B cell (primary cell): ENCODE results near the gene MTUS2. TPM values are rescaled to one million over a fixed set of nuclear protein-coding genes. Genes with fewer than 3 reads are reported as not detected.

Source experiments
- ATAC-seq: fragments of 200-7000 bp; cut with Tn5 transposase; one replicate; pipeline ENCODE4 v1.10.0; 2021; ENCODE audit warnings: low read depth, mild to moderate bottlenecking, moderate number of reproducible peaks, moderate library complexity
- CTCF ChIA-PET: fragments of 350-600 bp; sonication (Branson Sonifier 250); formaldehyde crosslinking; loops from one replicate; lab custom pipeline; 2021; ENCODE audit warnings: antibody characterized with exemption, inconsistent platforms; lab: Charles Lee
- POLR2A ChIA-PET: fragments of 350-600 bp; sonication (Branson Sonifier 250); formaldehyde crosslinking; loops from one replicate; lab custom pipeline; 2021; ENCODE audit warnings: antibody characterized with exemption; lab: Charles Lee
- DNase-seq: peaks from one replicate; pipeline ENCODE4 v3.0.0; 2013
- H2AFZ ChIP-seq: 2 replicates; pipeline ENCODE4 v1.6.1; 2012; ENCODE audit warnings: mild to moderate bottlenecking, low read depth, low read length; ENCODE audit not compliant: insufficient read depth, poor library complexity, severe bottlenecking
- H3K27ac ChIP-seq, 2 donors: 1 replicate in 1 of 2; 2 replicates in 1 of 2; pipeline ENCODE4 v1.5.1; 2012 to 2013; ENCODE audit warnings: low read length in 2 of 2, mild to moderate bottlenecking in 2 of 2, moderate library complexity in 1 of 2
- H3K27me3 ChIP-seq, 4 experiments: fragments of 200-600 bp in 1 of 4; sonication (generic) in 1 of 4; replicated peaks in 1 of 4; 1 replicate in 2 of 4; 2 replicates in 2 of 4; pipeline versions ENCODE4 v1.6.1 to v1.7.0; 2013 to 2016; ENCODE audit warnings: low read length in 3 of 4, mild to moderate bottlenecking in 2 of 4, mixed read lengths in 1 of 4, moderate library complexity in 1 of 4; ENCODE audit not compliant: insufficient read depth in 4 of 4, control insufficient read depth in 3 of 4; ENCODE audit errors: control extremely low read depth in 1 of 4
- H3K36me3 ChIP-seq, 2 experiments: replicated peaks in 1 of 2; 1 replicate in 1 of 2; 2 replicates in 1 of 2; pipeline versions ENCODE4 v1.6.1 to v1.7.1; 2013; ENCODE audit warnings: low read length in 1 of 2; ENCODE audit not compliant: insufficient read depth in 2 of 2, control insufficient read depth in 1 of 2; ENCODE audit errors: control extremely low read depth in 1 of 2, extremely low read depth in 1 of 2
- H3K4me1 ChIP-seq, 2 donors: fragments of 200-600 bp in 1 of 2; sonication (generic) in 1 of 2; 1 replicate in 1 of 2; 2 replicates in 1 of 2; pipeline versions ENCODE4 v1.5.1 to v1.6.1; 2013 to 2017; ENCODE audit warnings: low read length in 2 of 2; ENCODE audit not compliant: control insufficient read depth in 2 of 2, insufficient read depth in 2 of 2
- H3K4me2 ChIP-seq: replicated peaks from 2 replicates; pipeline ENCODE3; 2012; ENCODE audit warnings: mild to moderate bottlenecking, low read depth, low read length; ENCODE audit not compliant: poor library complexity, severe bottlenecking
- H3K4me3 ChIP-seq, 5 experiments: fragments of 200-600 bp in 1 of 5; sonication (generic) in 1 of 5; 1 replicate in 3 of 5; 2 replicates in 2 of 5; pipeline versions ENCODE4 v1.5.1 to v1.7.0; 2011 to 2016; ENCODE audit warnings: low read length in 4 of 5, mild to moderate bottlenecking in 4 of 5, low read depth in 2 of 5, control low read depth in 1 of 5, moderate library complexity in 1 of 5; ENCODE audit not compliant: insufficient read depth in 1 of 5; ENCODE audit errors: control extremely low read depth in 1 of 5, extremely low read depth in 1 of 5
- H3K79me2 ChIP-seq: fragments of 200-600 bp; sonication (generic); one replicate; pipeline ENCODE4 v1.6.0; 2016; ENCODE audit warnings: low read length; ENCODE audit not compliant: control insufficient read depth, insufficient read depth
- H3K9ac ChIP-seq: fragments of 200-600 bp; sonication (generic); 2 replicates; pipeline ENCODE4 v1.6.1; 2017; ENCODE audit warnings: mild to moderate bottlenecking, low read length, moderate library complexity
- H3K9me3 ChIP-seq, 3 donors: one replicate each; pipeline versions ENCODE4 v1.6.1 to v1.7.1; 2013; ENCODE audit warnings: low read length in 2 of 3; ENCODE audit not compliant: control insufficient read depth in 2 of 3, insufficient read depth in 1 of 3; ENCODE audit errors: control extremely low read depth in 1 of 3
- H4K20me1 ChIP-seq: 2 replicates; pipeline ENCODE4 v1.6.0; 2012; ENCODE audit warnings: mild to moderate bottlenecking, low read length; ENCODE audit not compliant: insufficient read depth, control insufficient read depth, poor library complexity, severe bottlenecking
- H3K27ac Mint-ChIP-seq: one replicate; pipeline ENCODE4 v1.8.0; 2021; ENCODE audit warnings: mixed read lengths
- H3K27me3 Mint-ChIP-seq: one replicate; pipeline ENCODE4 v1.8.0; 2021; ENCODE audit warnings: mixed read lengths
- H3K4me1 Mint-ChIP-seq: one replicate; pipeline ENCODE4 v1.8.0; 2021; ENCODE audit warnings: mixed read lengths
- H3K4me3 Mint-ChIP-seq: one replicate; pipeline ENCODE4 v1.8.0; 2021; ENCODE audit warnings: mixed read lengths
- H3K9me3 Mint-ChIP-seq: one replicate; pipeline ENCODE4 v1.8.0; 2022; ENCODE audit warnings: mixed read lengths; ENCODE audit not compliant: insufficient read depth
- EZH2 ChIP-seq: IDR thresholded peaks from 2 replicates; pipeline ENCODE4 v1.6.1; 2012; ENCODE audit warnings: borderline replicate concordance, low read depth, mild to moderate bottlenecking, moderate library complexity, low read length; ENCODE audit not compliant: insufficient read depth, poor library complexity, severe bottlenecking
- WGBS: methylation state at CpG from one replicate; pipeline ENCODE4 v1.1.5; 2013; ENCODE audit warnings: missing lambda C conversion rate; ENCODE audit not compliant: insufficient coverage; 5-methylcytosine and 5-hydroxymethylcytosine counted together
- intact Hi-C: fragments of 100-400 bp; cut with micrococcal nuclease; formaldehyde crosslinking; loops from one replicate; pipeline ENCODE4 v1.10.0; 2022
- polyA plus RNA-seq: library from polyadenylated mRNA; depleted of rRNA; stranded (reverse); fragments of >200 nt; gene quantifications from 2 replicates; pipeline ENCODE4 v1.2.3, GENCODE V29; 2012
- total RNA-seq, 2 donors: library from RNA; stranded (reverse); fragments of 120-200 nt in 1 of 2; gene quantifications; 1 replicate in 1 of 2; 2 replicates in 1 of 2; pipeline versions ENCODE4 v1.2.3 to v1.2.4, GENCODE V29; 2013 to 2022
- TF ChIP-seq, protein P1 (sequence below): fragments of 200-600 bp; IDR thresholded peaks from one replicate; pipeline ENCODE4 v1.8.0; 2022; ENCODE audit warnings: antibody characterized with exemption, mild to moderate bottlenecking

Gene MTUS2
- total and polyA plus RNA-seq, 2 donors (not counting 1 experiment from before 2014, with no cell fraction given): 0.12 TPM; not detected in 1

DNA sequence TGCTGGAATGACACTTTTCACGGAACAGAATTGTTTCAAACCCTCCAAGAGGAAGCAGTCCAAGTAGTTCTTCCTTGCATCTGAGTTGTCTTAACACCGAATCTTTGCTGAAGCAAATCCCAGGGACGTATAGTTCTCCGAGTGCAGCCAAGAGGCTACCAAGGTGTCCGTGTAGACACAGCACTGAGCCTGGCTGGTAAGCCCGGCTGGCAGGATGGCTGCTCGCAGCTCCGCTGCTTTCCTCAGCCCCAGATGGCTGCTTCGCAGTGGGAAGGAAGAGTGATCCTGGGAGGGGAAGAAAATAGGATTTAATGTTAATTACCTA is 670.4 kb downstream of the MTUS2 start:
- Mint-ChIP-seq H3K4me3 (no peak overlapping the region), H3K27ac (no peak overlapping the region), H3K27me3 (peaks cover 14% of the 10 kb centered on the region), H3K4me1 (peaks cover 18% of the 10 kb centered on the region), H3K9me3 (no peaks in the 10 kb centered on the region)
- WGBS: 96% methylated on average over 9 of the region's 9 CpGs
- ATAC-seq: no peak
- ChIA-PET POLR2A (no interaction called here), CTCF (interaction anchor here (0.5 to 2.1 kb wide), 3 partner anchors 17 to 1355 kb away, joined by 3 to 6 read pairs (median 4); no protein-coding TSS in a partner anchor)
- Histone ChIP-seq H3K4me1 (peaks cover 17 to 19% of the 10 kb centered on the region in 2 donors), H2AFZ (no peak overlapping the region), H3K36me3 (no peaks in the 10 kb centered on the region), H4K20me1 (no peaks in the 10 kb centered on the region), H3K4me3 (no peak overlapping the region), H3K27ac (no peak overlapping the region), H3K79me2 (no peaks in the 10 kb centered on the region), H3K27me3 (peaks cover 0 to 7% (median 1%) of the 10 kb centered on the region in 4 experiments), H3K9ac (no peak overlapping the region), H3K9me3 (no peaks in the 10 kb centered on the region), H3K4me2 (no peak overlapping the region)
- TF ChIP-seq, protein P1, sequence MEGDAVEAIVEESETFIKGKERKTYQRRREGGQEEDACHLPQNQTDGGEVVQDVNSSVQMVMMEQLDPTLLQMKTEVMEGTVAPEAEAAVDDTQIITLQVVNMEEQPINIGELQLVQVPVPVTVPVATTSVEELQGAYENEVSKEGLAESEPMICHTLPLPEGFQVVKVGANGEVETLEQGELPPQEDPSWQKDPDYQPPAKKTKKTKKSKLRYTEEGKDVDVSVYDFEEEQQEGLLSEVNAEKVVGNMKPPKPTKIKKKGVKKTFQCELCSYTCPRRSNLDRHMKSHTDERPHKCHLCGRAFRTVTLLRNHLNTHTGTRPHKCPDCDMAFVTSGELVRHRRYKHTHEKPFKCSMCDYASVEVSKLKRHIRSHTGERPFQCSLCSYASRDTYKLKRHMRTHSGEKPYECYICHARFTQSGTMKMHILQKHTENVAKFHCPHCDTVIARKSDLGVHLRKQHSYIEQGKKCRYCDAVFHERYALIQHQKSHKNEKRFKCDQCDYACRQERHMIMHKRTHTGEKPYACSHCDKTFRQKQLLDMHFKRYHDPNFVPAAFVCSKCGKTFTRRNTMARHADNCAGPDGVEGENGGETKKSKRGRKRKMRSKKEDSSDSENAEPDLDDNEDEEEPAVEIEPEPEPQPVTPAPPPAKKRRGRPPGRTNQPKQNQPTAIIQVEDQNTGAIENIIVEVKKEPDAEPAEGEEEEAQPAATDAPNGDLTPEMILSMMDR: no peak
- TF ChIP-seq EZH2: no peak
- intact Hi-C loops: loop anchor here (10.0 kb wide), 1 partner anchor 1244 kb away; the partner anchor contains the start of gene ALOX5AP
- DNase-seq: no peak

DNA sequence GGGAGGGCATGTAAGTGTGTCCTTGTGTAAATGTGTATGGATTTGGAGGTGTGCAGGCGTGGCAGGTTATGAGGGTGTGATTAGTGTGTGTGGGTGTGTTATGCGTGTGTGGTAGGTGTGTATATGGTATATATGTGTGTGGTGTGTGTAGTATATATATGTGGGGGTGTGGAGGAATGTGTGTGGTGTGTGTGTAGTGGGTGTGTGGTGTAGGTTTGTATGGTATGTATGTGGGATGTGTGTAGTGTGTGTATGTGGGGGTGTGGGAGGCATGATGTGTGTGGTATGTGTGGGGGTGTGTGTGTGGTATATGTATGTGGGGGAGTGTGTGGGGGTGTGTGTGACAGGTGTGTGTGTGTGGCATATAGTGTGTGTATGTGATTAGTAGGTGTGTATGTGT is 671.1 kb downstream of the MTUS2 start:
- Histone ChIP-seq H3K79me2 (no peaks in the 10 kb centered on the region), H3K27ac (no peak overlapping the region), H3K4me1 (peaks cover 24 to 26% of the 10 kb centered on the region in 2 donors), H3K4me3 (no peak overlapping the region), H3K4me2 (no peak overlapping the region), H3K9ac (no peak overlapping the region), H3K36me3 (no peaks in the 10 kb centered on the region), H2AFZ (no peak overlapping the region), H4K20me1 (no peaks in the 10 kb centered on the region), H3K27me3 (peaks cover 0 to 7% (median 1%) of the 10 kb centered on the region in 4 experiments), H3K9me3 (no peaks in the 10 kb centered on the region)
- no peak for ATAC-seq
- Mint-ChIP-seq H3K27me3 (peaks cover 14% of the 10 kb centered on the region), H3K9me3 (no peaks in the 10 kb centered on the region), H3K27ac (no peak overlapping the region), H3K4me1 (peaks cover 25% of the 10 kb centered on the region), H3K4me3 (no peak overlapping the region)
- WGBS: 93% methylated on average over 2 of the region's 2 CpGs
- ChIA-PET POLR2A (no interaction called here), CTCF (interaction anchor here (1.0 kb wide), 1 partner anchor 17 kb away, joined by 4 read pairs; no protein-coding TSS in a partner anchor)
- no peak for DNase-seq
- intact Hi-C loops: loop anchor here (10.0 kb wide), 1 partner anchor 1244 kb away; the partner anchor contains the start of gene ALOX5AP
- no peak for TF ChIP-seq EZH2
- TF ChIP-seq, protein P1: no peak
